OCI-M1 (cell line): Measurements from ENCODE around the gene ARL8A.
"Not testable (repeated sequence)": the region's sequence is repeated elsewhere in the genome, so short reads cannot be mapped to it uniquely, and the experiment has no call there.

Source experiments
- DNase-seq: peaks from one replicate; lab custom pipeline; 2025; lab: John Stamatoyannopoulos, UW

The ARL8A gene

GRCh38 chr1:202173993-202174392 lies 29.5 kb upstream of the ARL8A start:
- no peak for DNase-seq

- DNase-seq = no peak
Observed at GRCh38 chr1:202172015-202172355, 27.4 kb upstream of the ARL8A start.

GRCh38 chr1:202171292-202172014 lies 26.9 kb upstream of the ARL8A start:
- no peak for DNase-seq

GRCh38 chr1:202170726-202171125 lies 26.2 kb upstream of the ARL8A start:
- no peak for DNase-seq

GRCh38 chr1:202168861-202169260 lies 24.3 kb upstream of the ARL8A start:
- no peak for DNase-seq

- DNase-seq = no peak
Observed at GRCh38 chr1:202167708-202168415, 23.3 kb upstream of the ARL8A start.

- not testable (repeated sequence) for DNase-seq
Observed at GRCh38 chr1:202167054-202167453, 22.5 kb upstream of the ARL8A start.

GRCh38 chr1:202165942-202166843 lies 21.7 kb upstream of the ARL8A start:
- no peak for DNase-seq

GRCh38 chr1:202165267-202165941 lies 20.9 kb upstream of the ARL8A start:
- DNase-seq = no peak

- peak; percentile 62 for DNase-seq
Observed at GRCh38 chr1:202164271-202165037, 19.9 kb upstream of the ARL8A start.

GRCh38 chr1:202163281-202164270 lies 19.0 kb upstream of the ARL8A start:
- no peak for DNase-seq

- DNase-seq = peak; percentile 66
Observed at GRCh38 chr1:202162418-202163280, 18.1 kb upstream of the ARL8A start.

GRCh38 chr1:202162047-202162417 lies 17.5 kb upstream of the ARL8A start:
- DNase-seq = peak; percentile 68

- peak; percentile 71 for DNase-seq
Observed at GRCh38 chr1:202161151-202162046, 16.9 kb upstream of the ARL8A start.

GRCh38 chr1:202160377-202160940 lies 15.9 kb upstream of the ARL8A start, which contains the start of gene PTPN7:
Gene PTPN7, minus strand, starts transcription at chr1:202160602. Its CDS starts 1,200 bp downstream, at chr1:202159402.
- DNase-seq = peak; percentile 82

- DNase-seq = peak; percentile 89
Observed at GRCh38 chr1:202159534-202160371, 15.2 kb upstream of the ARL8A start.
